Fibroblast of mammary gland (primary cell): ENCODE measurements around the gene EMC1.
"Not testable (repeated sequence)": the region's sequence is repeated elsewhere in the genome, so short reads cannot be mapped to it uniquely, and the experiment has no call there.

Experiments
- DNase-seq: peaks from one replicate; pipeline ENCODE4 v3.0.0-alpha.2; 2010; ENCODE audit warnings: low read depth
- H3K4me3 ChIP-seq: 2 replicates; pipeline ENCODE4 v1.5.1; 2011; ENCODE audit warnings: low read depth, mild to moderate bottlenecking, low read length, moderate library complexity; ENCODE audit not compliant: control insufficient read depth
- TF ChIP-seq, protein P1 (sequence below): conservative IDR thresholded peaks from 2 replicates; pipeline ENCODE4 v1.5.1; 2011; ENCODE audit warnings: low read depth, low read length, inconsistent platforms; ENCODE audit not compliant: control insufficient read depth, insufficient read depth

The EMC1 gene

DNA sequence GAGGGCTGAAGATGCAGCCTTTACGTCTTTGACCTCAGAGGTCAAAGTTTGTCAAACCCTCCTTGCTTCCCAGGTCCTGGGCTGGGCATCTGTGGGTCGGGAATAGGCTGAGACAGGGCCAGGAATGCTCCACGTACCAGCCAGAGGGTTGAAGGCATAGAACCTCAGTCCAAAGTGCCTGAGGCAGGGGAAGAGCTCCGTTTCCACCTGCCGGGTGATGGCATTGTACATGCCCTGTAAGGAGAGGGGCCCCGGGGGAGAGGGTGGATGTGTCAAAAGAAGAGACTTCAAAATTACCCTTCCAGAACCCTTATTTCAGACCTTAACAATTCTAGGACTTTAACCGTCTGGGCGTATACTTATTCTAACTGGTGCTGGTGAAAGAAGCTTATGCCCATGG lies 33.6 kb upstream of the EMC1 start:
- DNase-seq = no peak
- TF ChIP-seq, protein P1, sequence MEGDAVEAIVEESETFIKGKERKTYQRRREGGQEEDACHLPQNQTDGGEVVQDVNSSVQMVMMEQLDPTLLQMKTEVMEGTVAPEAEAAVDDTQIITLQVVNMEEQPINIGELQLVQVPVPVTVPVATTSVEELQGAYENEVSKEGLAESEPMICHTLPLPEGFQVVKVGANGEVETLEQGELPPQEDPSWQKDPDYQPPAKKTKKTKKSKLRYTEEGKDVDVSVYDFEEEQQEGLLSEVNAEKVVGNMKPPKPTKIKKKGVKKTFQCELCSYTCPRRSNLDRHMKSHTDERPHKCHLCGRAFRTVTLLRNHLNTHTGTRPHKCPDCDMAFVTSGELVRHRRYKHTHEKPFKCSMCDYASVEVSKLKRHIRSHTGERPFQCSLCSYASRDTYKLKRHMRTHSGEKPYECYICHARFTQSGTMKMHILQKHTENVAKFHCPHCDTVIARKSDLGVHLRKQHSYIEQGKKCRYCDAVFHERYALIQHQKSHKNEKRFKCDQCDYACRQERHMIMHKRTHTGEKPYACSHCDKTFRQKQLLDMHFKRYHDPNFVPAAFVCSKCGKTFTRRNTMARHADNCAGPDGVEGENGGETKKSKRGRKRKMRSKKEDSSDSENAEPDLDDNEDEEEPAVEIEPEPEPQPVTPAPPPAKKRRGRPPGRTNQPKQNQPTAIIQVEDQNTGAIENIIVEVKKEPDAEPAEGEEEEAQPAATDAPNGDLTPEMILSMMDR = no peak
- H3K4me3 ChIP-seq = no peak overlapping the region

DNA sequence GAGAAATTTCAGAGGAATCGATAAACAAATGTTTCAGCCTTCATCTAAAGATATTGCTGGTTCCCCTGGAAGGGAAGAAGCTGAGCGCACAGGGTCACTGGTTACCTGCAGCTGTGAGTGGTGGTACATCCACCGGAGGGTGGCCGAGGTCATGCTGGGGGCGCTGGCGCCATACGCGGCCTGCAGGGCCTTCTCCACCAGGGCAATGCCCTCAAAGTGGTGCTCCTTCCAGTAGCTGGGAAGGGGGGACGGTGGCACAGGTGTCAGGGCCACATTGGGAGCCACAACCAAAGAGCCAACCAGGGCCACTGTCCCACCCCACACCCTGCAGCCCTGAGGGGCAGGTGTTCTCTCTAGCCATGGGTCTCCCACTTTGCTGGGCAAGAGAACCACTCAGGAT lies 32.6 kb upstream of the EMC1 start:
- TF ChIP-seq, protein P1 = no peak
- DNase-seq = no peak
- no peak overlapping the region for H3K4me3 ChIP-seq

DNA sequence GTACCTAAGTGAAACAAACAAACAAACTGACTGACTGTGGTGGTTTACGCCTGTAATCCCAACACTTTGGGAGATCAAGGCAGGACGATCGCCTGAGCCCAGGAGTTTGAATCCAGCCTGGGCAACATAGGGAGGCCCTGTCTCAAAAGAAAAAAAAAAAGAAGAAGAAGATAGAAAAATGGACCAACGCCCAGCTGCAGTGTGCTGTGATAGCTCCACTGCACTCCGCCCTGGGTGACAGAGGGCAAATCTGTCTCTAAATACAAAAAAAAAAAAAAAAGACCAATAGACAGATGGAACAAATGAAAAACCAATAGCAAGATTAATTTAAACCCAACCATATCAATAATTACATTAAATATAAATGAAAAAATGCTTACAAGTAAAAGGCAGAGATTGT lies 23.3 kb upstream of the EMC1 start:
- TF ChIP-seq, protein P1 = no peak
- H3K4me3 ChIP-seq = no peak overlapping the region
- DNase-seq = no peak

- DNase-seq, H3K4me3 ChIP-seq: not testable (repeated sequence)
These were observed 22.7 kb upstream of the EMC1 start for GRCh38 chr1:19273844-19274531.

DNA sequence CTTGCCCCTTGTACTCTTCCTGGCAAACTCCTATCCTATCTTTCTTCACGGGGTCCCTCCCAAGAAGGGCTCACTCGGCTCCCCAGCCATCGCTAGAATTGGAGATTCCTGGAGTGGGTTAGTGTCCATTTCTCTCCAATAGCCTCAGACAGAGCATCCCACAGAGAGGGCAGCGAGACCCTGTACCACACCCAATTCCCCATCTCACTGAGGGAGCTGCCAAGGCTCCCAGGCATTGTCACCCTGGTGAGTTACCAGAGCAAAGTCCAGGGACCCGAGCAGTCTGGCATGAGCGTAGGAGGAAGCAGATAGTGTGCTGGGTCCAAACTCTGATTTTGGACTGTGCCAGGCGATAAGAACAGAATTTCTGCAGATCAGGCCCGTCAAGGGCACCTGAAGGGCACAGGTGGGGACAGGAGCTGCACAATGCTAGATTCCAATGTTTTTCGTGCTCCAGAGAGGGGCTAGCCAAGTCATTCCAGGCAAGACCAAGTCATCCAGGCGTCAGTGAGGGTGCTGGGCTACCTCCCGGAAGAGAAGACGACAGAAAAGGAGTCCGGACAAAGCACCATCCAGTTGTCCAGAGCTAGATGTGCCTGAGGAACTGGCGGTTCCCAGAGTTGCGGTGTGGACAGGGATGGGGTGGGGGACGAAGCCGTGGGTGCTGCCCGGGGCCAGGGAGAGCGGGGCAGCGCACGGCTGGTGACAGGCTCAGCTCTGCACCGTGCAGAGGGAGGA lies 22.0 kb upstream of the EMC1 start:
- no peak for DNase-seq
- H3K4me3 ChIP-seq = no peak overlapping the region

GRCh38 chr1:19272064-19272463 lies 20.7 kb upstream of the EMC1 start:
- no peak overlapping the region for H3K4me3 ChIP-seq
- TF ChIP-seq, protein P1 = no peak
- DNase-seq = no peak

More for the DNA sequence above, 22.0 kb upstream of the EMC1 start:
- TF ChIP-seq, protein P1 = no peak

DNA sequence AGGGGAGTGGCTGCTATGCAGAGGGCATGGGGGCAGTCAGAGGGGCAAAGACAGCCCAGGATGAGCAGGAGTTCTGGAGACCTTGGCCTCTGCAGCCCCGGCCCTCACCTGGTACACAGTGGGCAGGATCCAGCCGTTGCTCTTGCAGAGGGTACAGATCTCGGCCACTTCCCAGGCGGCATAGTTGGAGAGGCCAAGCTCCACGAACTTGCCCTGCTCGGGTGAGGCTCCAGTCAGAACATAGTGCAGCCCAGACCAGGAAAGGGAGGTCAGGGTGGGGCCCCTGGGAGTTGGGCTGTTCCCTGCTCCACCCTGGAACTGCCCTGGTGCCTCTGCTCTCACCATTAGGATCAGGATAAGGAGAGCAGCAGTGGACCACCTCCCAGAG lies 19.0 kb upstream of the EMC1 start:
- H3K4me3 ChIP-seq, DNase-seq: not testable (repeated sequence)

GRCh38 chr1:19269427-19270342 lies 18.4 kb upstream of the EMC1 start:
- DNase-seq, H3K4me3 ChIP-seq: not testable (repeated sequence)
